Esophagus muscularis mucosa (tissue), 3 donors: ENCODE data around the gene SHC1.
A peak's percentile ranks its signal among the peaks of the same experiment; 100 is the strongest.

Experiments
- POLR2A ChIP-seq: fragments of 450-650 bp; IDR thresholded peaks from one replicate; pipeline ENCODE4 v1.6.1; 2017; ENCODE audit warnings: antibody characterized with exemption, moderate library complexity, mild to moderate bottlenecking, low read depth
- POLR2AphosphoS5 ChIP-seq, 2 donors: sonication (generic); formaldehyde crosslinking; IDR thresholded peaks; one replicate each; pipeline ENCODE4 v1.6.1; 2017; ENCODE audit warnings: antibody characterized with exemption in 2 of 2
- TF ChIP-seq, protein P1 (sequence below), 3 experiments: fragments of 200-600 bp in 2 of 3; fragments of 450-650 bp in 1 of 3; sonication (generic) in 2 of 3; IDR thresholded peaks; one replicate each; pipeline ENCODE4 v1.5.1; 2017 to 2019; ENCODE audit warnings: antibody characterized with exemption in 3 of 3, mild to moderate bottlenecking in 2 of 3, moderate library complexity in 1 of 3

DNA sequence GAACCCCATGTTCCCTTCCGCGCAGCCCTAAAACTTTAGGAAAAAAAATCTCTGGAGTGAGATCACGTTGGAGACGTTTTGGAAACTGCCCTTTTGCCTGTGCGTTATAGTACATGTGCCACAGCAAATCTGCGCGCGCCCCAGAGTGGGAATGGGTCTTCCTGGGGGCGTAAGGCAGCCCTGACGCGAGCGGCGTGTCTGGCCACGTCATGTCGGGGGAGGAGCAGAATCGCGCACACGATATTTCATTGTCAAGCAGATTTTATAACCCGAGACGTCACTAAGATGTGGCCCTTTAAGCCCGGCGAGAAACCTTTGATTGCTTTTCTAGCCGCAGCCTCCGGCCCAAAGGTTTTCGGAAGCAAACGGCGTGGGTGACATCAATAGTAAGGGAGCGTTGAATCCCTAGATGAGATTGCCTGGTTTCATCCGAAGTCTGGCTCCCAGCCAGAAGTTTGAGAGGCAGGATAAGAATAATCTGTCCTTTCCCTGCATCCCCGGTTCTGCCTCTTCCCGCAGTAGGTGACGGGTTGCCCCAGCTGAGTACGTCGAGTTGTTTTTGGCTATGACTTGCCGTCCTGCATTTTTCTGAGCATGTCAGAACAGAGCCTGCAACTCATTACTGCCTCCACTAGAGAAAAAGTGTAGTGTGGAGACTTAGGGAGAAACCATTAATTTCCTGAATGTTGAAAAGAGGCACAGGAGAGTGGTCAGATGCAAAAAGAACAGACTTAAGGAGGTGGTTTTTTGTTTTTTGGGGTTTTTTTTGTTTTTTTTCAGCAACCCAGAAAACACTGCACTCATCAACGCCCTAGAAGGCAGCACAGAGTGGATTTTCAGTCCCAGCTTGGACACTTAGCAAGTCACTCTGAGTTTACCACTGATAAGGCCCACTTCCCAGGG, 33.2 kb downstream of the SHC1 start:
- TF ChIP-seq, protein P1, sequence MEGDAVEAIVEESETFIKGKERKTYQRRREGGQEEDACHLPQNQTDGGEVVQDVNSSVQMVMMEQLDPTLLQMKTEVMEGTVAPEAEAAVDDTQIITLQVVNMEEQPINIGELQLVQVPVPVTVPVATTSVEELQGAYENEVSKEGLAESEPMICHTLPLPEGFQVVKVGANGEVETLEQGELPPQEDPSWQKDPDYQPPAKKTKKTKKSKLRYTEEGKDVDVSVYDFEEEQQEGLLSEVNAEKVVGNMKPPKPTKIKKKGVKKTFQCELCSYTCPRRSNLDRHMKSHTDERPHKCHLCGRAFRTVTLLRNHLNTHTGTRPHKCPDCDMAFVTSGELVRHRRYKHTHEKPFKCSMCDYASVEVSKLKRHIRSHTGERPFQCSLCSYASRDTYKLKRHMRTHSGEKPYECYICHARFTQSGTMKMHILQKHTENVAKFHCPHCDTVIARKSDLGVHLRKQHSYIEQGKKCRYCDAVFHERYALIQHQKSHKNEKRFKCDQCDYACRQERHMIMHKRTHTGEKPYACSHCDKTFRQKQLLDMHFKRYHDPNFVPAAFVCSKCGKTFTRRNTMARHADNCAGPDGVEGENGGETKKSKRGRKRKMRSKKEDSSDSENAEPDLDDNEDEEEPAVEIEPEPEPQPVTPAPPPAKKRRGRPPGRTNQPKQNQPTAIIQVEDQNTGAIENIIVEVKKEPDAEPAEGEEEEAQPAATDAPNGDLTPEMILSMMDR (IDR thresholded peaks at IDR 0.05), result peak; percentile 11 to 43 (median 43)
- peak; percentile 83 to 94 for TF ChIP-seq POLR2AphosphoS5 (IDR thresholded peaks at IDR 0.05)
- TF ChIP-seq POLR2A, result peak; percentile 29
